T47D (cell line): ENCODE data around the gene GRIP2.

Source experiments
- DNase-seq, 2 experiments: peaks; one replicate each; pipeline versions ENCODE4 v3.0.0 to v3.0.0-alpha.2; 2011 to 2012; ENCODE audit warnings: low read depth in 1 of 2, low spot score in 1 of 2
- JUND ChIP-seq: IDR thresholded peaks from 2 replicates; pipeline ENCODE4 v1.6.1; 2012; ENCODE audit warnings: low read depth
- in situ Hi-C: cut with HindIII; loops from 2 replicates; pipeline ENCODE4 v1.10.0; 2016; ENCODE audit warnings: low sequenced_read_pairs, low pct_unique_long_range_greater_than_20kb

The GRIP2 gene

GRCh38 chr3:14487086-14487485 is 53.1 kb downstream of the GRIP2 start:
- TF ChIP-seq JUND: no peak
- in situ Hi-C loops: no loop called here
- DNase-seq: no peak

GRCh38 chr3:14486460-14486859 is 53.7 kb downstream of the GRIP2 start:
- no peak for DNase-seq
- in situ Hi-C loops: no loop called here
- no peak for TF ChIP-seq JUND

- no peak for TF ChIP-seq JUND
- DNase-seq: no peak
- in situ Hi-C loops: no loop called here
These were observed 54.2 kb downstream of the GRIP2 start for GRCh38 chr3:14485981-14486380.

- in situ Hi-C loops: no loop called here
- no peak for DNase-seq
- no peak for TF ChIP-seq JUND
These were observed 55.4 kb downstream of the GRIP2 start for GRCh38 chr3:14484741-14485140.

GRCh38 chr3:14483286-14483685 is 56.9 kb downstream of the GRIP2 start:
- DNase-seq: no peak
- TF ChIP-seq JUND: no peak
- in situ Hi-C loops: no loop called here

- TF ChIP-seq JUND: no peak
- in situ Hi-C loops: no loop called here
- DNase-seq: no peak
These were observed 57.8 kb downstream of the GRIP2 start for GRCh38 chr3:14482271-14482721.

GRCh38 chr3:14481646-14482036 is 58.5 kb downstream of the GRIP2 start:
- in situ Hi-C loops: no loop called here
- no peak for DNase-seq
- no peak for TF ChIP-seq JUND

GRCh38 chr3:14481018-14481645 is 59.0 kb downstream of the GRIP2 start:
- no peak for TF ChIP-seq JUND
- in situ Hi-C loops: no loop called here
- no peak for DNase-seq

- in situ Hi-C loops: no loop called here
- no peak for TF ChIP-seq JUND
- no peak for DNase-seq
These were observed 59.7 kb downstream of the GRIP2 start for GRCh38 chr3:14480207-14481017.

GRCh38 chr3:14479591-14479990 is 60.6 kb downstream of the GRIP2 start:
- in situ Hi-C loops: no loop called here
- no peak for DNase-seq
- no peak for TF ChIP-seq JUND

GRCh38 chr3:14478956-14479550 is 61.1 kb downstream of the GRIP2 start:
- DNase-seq: no peak
- in situ Hi-C loops: no loop called here
- TF ChIP-seq JUND: no peak

- in situ Hi-C loops: no loop called here
- no peak for TF ChIP-seq JUND
- no peak for DNase-seq
These were observed 62.7 kb downstream of the GRIP2 start for GRCh38 chr3:14477311-14477935.
